Gastrocnemius medialis (tissue), 4 donors: Measurements from ENCODE around the gene CCDC146. TPM values are rescaled to one million over a fixed set of nuclear protein-coding genes. Genes with fewer than 3 reads are reported as not detected.

Experiments
- ATAC-seq, 2 donors: fragments of 150-250 bp; one replicate each; pipeline ENCODE4 v1.9.1; 2016
- DNase-seq, 2 donors: peaks; one replicate each; pipeline ENCODE4 v3.0.0-alpha.2; 2019
- H3K27ac ChIP-seq, 4 donors: fragments of 200-600 bp; sonication (generic); 1 replicate in 1 of 4; 2 replicates in 3 of 4; pipeline ENCODE4 v1.5.1; 2016 to 2018; ENCODE audit warnings: mild to moderate bottlenecking in 2 of 4, moderate library complexity in 1 of 4
- H3K27me3 ChIP-seq, 3 donors: fragments of 200-600 bp; sonication (generic) in 2 of 3; 1 replicate in 1 of 3; 2 replicates in 2 of 3; pipeline versions ENCODE4 v1.5.1 to v1.6.0; 2016 to 2019; ENCODE audit warnings: mild to moderate bottlenecking in 1 of 3, moderate library complexity in 1 of 3
- H3K36me3 ChIP-seq, 2 donors: fragments of 200-600 bp; sonication (generic) in 1 of 2; one replicate each; pipeline ENCODE4 v1.5.1; 2017 to 2018
- H3K4me1 ChIP-seq, 2 donors: fragments of 200-600 bp; sonication (generic) in 1 of 2; one replicate each; pipeline ENCODE4 v1.5.1; 2016 to 2017; ENCODE audit warnings: mild to moderate bottlenecking in 2 of 2
- H3K4me3 ChIP-seq, 4 donors: fragments of 200-600 bp; sonication (generic) in 3 of 4; 1 replicate in 1 of 4; 2 replicates in 3 of 4; pipeline ENCODE4 v1.5.1; 2016 to 2019; ENCODE audit warnings: mild to moderate bottlenecking in 2 of 4
- H3K9me3 ChIP-seq, 3 donors: fragments of 200-600 bp; sonication (generic) in 2 of 3; 1 replicate in 1 of 3; 2 replicates in 2 of 3; pipeline ENCODE4 v1.5.1; 2016 to 2019
- POLR2A ChIP-seq, 2 donors: fragments of 450-650 bp; IDR thresholded peaks; one replicate each; pipeline ENCODE4 v1.6.1; 2017; ENCODE audit warnings: antibody characterized with exemption in 2 of 2, mild to moderate bottlenecking in 2 of 2, moderate library complexity in 2 of 2
- in situ Hi-C, 4 donors: fragments of 200-750 bp; cut with MboI; loops; one replicate each; pipeline versions ENCODE4 v1.15.0 to v1.8.0; 2017; ENCODE audit warnings: low sequenced_read_pairs in 4 of 4
- intact Hi-C: fragments of 100-400 bp; cut with DNase I; formaldehyde crosslinking; loops from one replicate; pipeline ENCODE4 v1.15.1; 2023; ENCODE audit warnings: low total_unique reads
- total RNA-seq, 4 donors: library from RNA; depleted of rRNA; stranded (reverse); fragments of >200 nt; gene quantifications; one replicate each; pipeline versions ENCODE4 v1.1.0 to v1.2.3, GENCODE V29; 2016
- TF ChIP-seq, protein P1 (sequence below), 5 experiments: fragments of 450-650 bp in 3 of 5; fragments of 200-600 bp in 2 of 5; sonication (generic) in 2 of 5; IDR thresholded peaks in 4 of 5; conservative IDR thresholded peaks in 1 of 5; 1 replicate in 4 of 5; 2 replicates in 1 of 5; pipeline ENCODE4 v1.5.1; 2016 to 2019; ENCODE audit warnings: antibody characterized with exemption in 5 of 5, mild to moderate bottlenecking in 3 of 5, moderate library complexity in 3 of 5

CCDC146 gene
- total RNA-seq, 4 donors from 2014 or later = 1.4 to 4.3 (median 2.8) TPM

DNA sequence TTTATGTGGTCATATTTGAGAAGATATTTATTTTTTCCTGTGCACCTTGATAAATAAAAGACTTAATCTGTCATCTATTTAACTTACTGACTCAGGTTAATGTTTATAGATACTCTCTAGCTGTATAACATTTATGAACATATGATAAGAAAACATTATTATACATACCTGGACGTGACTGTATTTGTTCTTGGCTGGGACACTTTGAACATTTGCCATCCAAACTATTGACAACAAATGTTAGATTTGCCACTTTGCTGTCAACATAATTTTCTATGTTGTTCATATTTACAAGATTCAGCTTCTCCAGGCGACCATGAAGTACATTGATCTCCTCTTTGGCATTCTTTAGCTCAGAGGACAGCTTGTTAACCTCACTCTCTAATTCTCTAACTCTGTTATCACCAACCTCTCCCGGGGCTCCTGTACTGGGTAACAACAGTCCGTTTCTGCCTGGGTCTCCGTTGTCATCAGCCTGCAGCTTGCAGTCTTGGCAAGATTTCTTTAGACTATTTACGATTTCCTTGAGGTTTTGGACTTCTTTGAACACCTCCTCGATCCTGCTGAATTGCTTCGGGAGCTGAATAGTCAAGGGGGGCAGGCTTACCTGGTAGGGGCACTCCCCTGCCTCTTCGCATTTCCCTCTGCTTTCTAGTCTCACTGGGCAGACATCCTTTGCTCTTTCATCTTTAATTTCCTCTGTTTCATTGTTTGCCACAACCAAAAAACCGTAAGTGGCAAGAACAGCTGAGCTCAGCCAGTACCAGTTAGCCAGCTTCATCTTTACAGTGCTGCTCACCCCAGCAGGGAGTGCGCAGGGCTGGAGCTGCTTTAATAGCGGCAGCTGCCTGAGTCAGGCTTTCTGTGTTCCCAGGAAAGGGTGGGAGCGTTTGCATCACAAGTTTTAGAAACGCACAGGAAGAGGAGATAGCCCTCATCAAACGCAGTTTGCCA lies 76.9 kb downstream of the CCDC146 start, which contains the start of gene FGL2:
TSS of gene FGL2 (minus strand) at position 807 of the 954 bp plus-strand sequence. CDS start at position 781, 26 bp downstream.
- Histone ChIP-seq H3K27ac (peak within 1 kb of the TSS; percentile 24 to 64 (median 48)), H3K9me3 (no peaks in the 10 kb centered on the region), H3K27me3 (no peaks in the 10 kb centered on the region), H3K4me1 (no peaks in the 10 kb centered on the region), H3K36me3 (no peaks in the 10 kb centered on the region), H3K4me3 (peak within 1 kb of the TSS; percentile 38 to 56 (median 44))
- peak; percentile 74 to 87 for ATAC-seq
- peak; percentile 54 to 56 for DNase-seq
- intact Hi-C loops (no loop called here), in situ Hi-C loops (no loop called here)
- TF ChIP-seq, protein P1, sequence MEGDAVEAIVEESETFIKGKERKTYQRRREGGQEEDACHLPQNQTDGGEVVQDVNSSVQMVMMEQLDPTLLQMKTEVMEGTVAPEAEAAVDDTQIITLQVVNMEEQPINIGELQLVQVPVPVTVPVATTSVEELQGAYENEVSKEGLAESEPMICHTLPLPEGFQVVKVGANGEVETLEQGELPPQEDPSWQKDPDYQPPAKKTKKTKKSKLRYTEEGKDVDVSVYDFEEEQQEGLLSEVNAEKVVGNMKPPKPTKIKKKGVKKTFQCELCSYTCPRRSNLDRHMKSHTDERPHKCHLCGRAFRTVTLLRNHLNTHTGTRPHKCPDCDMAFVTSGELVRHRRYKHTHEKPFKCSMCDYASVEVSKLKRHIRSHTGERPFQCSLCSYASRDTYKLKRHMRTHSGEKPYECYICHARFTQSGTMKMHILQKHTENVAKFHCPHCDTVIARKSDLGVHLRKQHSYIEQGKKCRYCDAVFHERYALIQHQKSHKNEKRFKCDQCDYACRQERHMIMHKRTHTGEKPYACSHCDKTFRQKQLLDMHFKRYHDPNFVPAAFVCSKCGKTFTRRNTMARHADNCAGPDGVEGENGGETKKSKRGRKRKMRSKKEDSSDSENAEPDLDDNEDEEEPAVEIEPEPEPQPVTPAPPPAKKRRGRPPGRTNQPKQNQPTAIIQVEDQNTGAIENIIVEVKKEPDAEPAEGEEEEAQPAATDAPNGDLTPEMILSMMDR (IDR thresholded peaks at IDR 0.05 in 4 of 5, conservative IDR thresholded peaks at IDR 0.05 in 1 of 5) = no peak
- TF ChIP-seq POLR2A (IDR thresholded peaks at IDR 0.05) = peak; percentile 50 to 67

DNA sequence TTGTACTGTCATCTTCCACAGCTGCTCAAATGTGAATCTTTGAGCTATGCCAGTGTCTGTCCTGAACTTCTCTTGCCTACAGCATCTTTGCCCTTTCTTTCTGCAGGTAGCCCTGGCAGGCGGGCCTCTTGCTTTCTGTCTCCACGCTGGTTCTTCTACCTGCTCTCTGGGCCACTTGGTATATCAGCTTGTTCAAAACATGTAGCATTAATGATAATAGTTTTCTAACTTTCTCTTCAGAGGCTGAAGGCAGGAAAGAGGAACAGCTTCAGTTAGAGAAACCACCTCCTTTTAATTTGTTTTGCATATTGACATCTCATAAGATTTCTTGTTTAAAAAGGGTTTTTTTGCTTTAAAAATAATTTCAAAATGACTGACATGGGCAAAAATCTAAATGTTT lies 78.1 kb downstream of the CCDC146 start:
- no peak for TF ChIP-seq POLR2A (IDR thresholded peaks at IDR 0.05)
- TF ChIP-seq, protein P1 (IDR thresholded peaks at IDR 0.05 in 4 of 5, conservative IDR thresholded peaks at IDR 0.05 in 1 of 5) = no peak
- intact Hi-C loops = no loop called here
- H3K36me3 ChIP-seq = no peaks in the 10 kb centered on the region
- no peaks in the 10 kb centered on the region for H3K9me3 ChIP-seq
- no peaks in the 10 kb centered on the region for H3K4me1 ChIP-seq
- no peak overlapping the region for H3K4me3 ChIP-seq
- peak overlapping the region in 2 of 4 donors; percentile 5 to 57 for H3K27ac ChIP-seq
- ATAC-seq (no peak), DNase-seq (no peak)
- in situ Hi-C loops = no loop called here
- no peaks in the 10 kb centered on the region for H3K27me3 ChIP-seq

DNA sequence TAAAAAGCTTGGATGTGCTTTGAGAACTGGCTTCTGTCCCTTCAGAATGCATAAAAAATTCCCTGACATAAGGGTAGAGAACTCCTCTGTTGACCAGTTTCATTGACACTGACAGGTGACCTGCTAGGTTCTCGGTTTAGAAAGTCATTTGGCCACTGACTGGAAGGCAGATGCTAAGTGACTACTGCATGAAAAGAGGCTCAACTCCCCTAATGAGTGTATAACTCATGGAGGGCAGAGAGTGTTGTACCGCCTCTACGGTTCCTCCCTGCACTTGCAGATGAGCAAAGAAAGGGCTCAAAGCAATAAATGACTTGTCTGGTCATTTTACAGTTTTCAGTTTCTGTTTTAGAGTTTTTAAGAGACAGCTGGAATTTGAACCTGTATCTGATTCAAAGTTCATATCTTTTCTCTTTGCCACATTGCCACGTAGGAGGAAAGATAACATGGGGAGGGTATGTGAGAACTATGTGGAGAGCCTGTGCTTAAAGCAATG lies 80.1 kb downstream of the CCDC146 start:
- DNase-seq (no peak), ATAC-seq (no peak)
- H3K27me3 ChIP-seq = no peaks in the 10 kb centered on the region
- no peaks in the 10 kb centered on the region for H3K9me3 ChIP-seq
- in situ Hi-C loops (no loop called here), intact Hi-C loops (no loop called here)
- no peaks in the 10 kb centered on the region for H3K4me1 ChIP-seq
- H3K27ac ChIP-seq = no peak overlapping the region
- TF ChIP-seq, protein P1 (IDR thresholded peaks at IDR 0.05 in 4 of 5, conservative IDR thresholded peaks at IDR 0.05 in 1 of 5) = no peak
- TF ChIP-seq POLR2A (IDR thresholded peaks at IDR 0.05) = no peak
- H3K4me3 ChIP-seq = no peak overlapping the region
- no peaks in the 10 kb centered on the region for H3K36me3 ChIP-seq

DNA sequence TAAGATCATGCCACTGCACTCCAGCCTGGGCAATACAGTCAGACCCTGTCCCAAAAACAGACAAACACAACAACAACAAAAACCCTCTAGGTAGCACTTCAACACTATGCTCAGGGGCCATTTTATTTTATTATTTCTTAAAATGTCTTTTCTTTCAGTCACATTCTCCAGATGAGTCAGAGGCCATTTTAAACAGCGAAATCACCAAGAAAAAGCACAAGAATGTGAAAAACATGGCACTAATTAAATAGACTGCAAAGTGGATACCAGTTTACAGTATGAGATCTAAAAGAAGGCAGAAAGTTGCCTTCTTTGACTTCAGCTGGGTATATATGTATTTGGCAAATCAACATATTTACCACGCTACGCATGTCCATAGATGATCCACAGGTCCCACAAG lies 83.3 kb downstream of the CCDC146 start:
- intact Hi-C loops = no loop called here
- H3K4me1 ChIP-seq = no peaks in the 10 kb centered on the region
- no peak overlapping the region for H3K4me3 ChIP-seq
- H3K27ac ChIP-seq = no peak overlapping the region
- DNase-seq = no peak
- ATAC-seq = no peak
- H3K27me3 ChIP-seq = no peaks in the 10 kb centered on the region
- H3K36me3 ChIP-seq = no peaks in the 10 kb centered on the region
- in situ Hi-C loops = no loop called here
- TF ChIP-seq POLR2A (IDR thresholded peaks at IDR 0.05) = no peak
- TF ChIP-seq, protein P1 (IDR thresholded peaks at IDR 0.05 in 4 of 5, conservative IDR thresholded peaks at IDR 0.05 in 1 of 5) = no peak
- H3K9me3 ChIP-seq = no peaks in the 10 kb centered on the region
